ENCODE data around the gene UMPS. TPM values are rescaled to one million over a fixed set of nuclear protein-coding genes. Genes with fewer than 3 reads are reported as not detected.

Gene UMPS
- total RNA-seq, 1 donor from 2014 or later, result 22.2 TPM

- ATAC-seq, result no peak
- peaks cover 17% of the 10 kb centered on the region for H3K4me1 ChIP-seq
- no peak overlapping the region for H3K4me3 ChIP-seq
- no peak for TF ChIP-seq CTCF (IDR thresholded peaks at IDR 0.05)
- no peak for DNase-seq
- H3K27ac ChIP-seq, result no peak overlapping the region
- H3K9me3 ChIP-seq, result no peaks in the 10 kb centered on the region
- no peaks in the 10 kb centered on the region for H3K27me3 ChIP-seq
- intact Hi-C loops (cut with DNase I), result no loop called here
- H3K36me3 ChIP-seq, result no peaks in the 10 kb centered on the region
Observed at GRCh38 chr3:124797426-124797945, 67.2 kb downstream of the UMPS start.

Small RNAs within 50 kb of the gene (microRNA-seq; reads per million reads assigned to microRNA genes)
- gene MIR544B (ENCODE audit: borderline microRNAs expressed), result not detected

Other genes with a start within 250 kb of the UMPS start
- gene ITGB5, start 156.9 kb downstream of the UMPS start, total RNA-seq, result 95.1 TPM
- not detected for gene MUC13, start 204.3 kb downstream of the UMPS start, total RNA-seq